ENCODE results near the gene FAM90A1.
"Not testable (repeated sequence)": the region's sequence is repeated elsewhere in the genome, so short reads cannot be mapped to it uniquely, and the experiment has no call there.

The FAM90A1 gene, protein sequence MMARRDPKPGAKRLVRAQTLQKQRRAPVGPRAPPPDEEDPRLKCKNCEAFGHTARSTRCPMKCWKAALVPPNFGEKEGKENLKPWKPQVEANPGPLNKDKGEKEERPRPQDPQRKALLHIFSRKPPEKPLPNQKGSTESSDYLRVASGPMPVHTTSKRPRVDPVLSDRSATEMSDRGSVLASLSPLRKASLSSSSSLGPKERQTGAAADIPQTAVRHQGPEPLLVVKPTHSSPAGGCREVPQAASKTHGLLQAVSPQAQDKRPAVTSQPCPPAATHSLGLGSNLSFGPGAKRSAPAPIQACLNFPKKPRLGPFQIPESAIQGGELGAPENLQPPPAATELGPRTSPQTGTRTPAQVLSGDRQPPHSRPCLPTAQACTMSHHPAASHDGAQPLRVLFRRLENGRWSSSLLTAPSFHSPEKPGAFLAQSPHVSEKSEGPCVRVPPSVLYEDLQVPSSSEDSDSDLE

DNA sequence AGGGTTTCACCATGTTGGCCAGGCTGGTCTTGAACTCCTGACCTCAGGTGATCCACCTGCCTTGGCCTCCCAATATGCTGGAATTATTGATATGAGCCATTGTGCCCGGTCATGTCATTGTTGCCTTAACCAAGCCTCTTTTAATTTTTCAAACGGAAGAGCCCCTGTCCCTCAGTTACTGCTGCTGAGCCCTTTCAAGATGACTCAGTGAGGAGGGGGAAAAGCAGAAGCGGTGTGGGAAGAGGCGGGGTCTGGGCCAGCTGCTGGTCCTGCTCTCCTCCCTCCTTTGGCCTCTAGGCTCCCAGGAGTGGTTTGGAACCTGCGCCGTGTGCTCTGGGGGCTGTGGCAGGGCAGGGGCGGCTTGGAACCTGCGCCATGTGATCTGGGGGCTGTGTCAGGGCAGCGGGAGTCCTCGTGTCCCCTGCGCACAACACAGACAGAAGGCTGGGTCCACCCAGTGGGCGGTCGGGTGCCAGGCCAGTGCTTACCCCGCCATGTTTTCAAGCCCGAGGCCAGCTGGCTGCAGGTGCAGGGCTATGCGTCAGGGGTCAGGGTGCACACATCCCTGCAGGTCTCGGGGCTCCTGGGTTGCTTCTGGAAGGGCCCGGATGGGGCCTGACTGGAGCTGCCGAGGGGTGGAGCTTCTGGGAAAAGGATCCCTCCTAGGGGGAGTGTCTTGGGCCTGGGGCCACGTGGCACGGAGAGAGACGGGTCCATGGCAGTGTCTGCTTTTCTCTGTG is at the start of gene FAM90A1:
TSS of gene FAM90A1 (minus strand) at position 627 of the 740 bp plus-strand sequence. CDS start 2,786 bp downstream, outside the sequence.
- DNase-seq: peak; percentile 70

DNA sequence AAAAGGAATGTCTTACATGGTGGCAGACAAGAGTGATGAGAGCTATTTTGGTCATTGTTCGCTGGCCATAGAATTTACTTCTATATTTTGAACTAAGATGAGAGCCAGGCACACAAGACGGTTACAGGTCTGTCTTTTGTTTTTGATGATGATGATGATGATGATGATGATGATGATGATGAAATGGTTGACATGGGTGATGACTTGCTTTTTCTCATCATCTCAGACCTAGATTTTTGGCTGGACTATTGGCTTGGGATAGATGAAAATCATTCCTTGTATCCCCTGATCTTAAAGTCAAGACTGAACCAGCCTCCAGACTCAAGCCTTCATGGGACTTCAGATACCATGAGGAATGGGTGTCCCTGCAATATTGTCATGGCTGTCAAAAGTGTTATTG is 49.0 kb upstream of the FAM90A1 start:
- not testable (repeated sequence) for DNase-seq

DNA sequence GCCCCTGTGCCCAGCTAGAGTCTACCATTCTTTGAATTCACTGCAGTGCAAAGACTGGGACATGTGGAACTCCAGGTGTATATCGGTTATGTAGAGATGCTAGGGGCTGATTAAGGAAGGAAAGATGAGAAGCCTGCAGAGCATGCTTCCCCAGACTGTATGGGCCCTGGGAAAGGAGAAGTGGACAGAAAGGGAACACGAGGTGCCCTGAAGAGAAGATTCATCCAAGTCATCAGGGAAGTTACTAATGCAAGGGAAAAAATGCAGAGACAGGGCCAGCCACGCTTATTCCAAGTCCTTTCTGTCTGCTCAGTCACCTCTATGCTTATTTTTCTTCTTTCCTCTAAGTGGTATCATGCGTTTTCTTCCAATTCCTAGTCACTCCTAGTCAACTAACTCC is 39.3 kb upstream of the FAM90A1 start:
- DNase-seq: not testable (repeated sequence)

DNA sequence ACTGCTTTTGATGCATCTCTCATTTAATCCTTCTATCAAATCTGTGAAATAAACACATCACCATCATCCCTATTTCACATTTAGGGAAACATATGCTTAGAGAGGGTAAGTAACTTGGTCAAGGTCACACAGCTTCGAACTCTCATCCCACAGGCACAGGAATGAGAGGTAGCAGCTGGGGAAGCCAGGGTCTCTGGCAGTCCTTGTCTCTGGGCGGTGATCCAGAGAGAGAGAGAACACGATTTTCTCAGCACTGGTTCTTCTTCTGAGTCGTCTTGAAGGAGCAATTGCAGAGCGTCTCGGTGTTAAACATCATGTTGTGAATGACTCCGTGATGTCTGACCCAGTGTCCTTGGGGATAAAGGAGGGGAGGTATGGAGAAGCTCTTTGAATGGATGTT is 36.8 kb upstream of the FAM90A1 start:
- not testable (repeated sequence) for DNase-seq

DNA sequence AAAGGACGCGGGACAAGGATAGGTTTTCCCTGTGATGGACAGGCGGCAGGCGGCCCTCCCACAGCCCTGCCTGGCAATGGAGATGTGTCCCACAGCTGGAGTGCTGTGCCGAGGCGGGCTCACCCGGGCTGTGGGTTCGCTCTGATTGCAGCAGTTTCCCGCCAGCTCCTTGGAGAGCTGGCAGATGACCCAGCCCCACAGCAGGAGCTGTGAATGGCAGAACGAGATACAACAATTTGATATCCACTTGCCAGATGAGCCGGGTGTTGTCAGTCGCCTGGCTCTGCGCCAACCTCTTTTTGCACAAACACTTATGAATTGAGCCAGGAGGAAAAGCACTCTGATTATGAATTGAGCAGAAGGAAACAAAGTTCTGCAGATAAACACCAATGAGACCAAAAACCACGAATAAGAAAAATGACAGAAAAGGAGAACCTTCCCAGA is 33.7 kb upstream of the FAM90A1 start:
- not testable (repeated sequence) for DNase-seq

DNA sequence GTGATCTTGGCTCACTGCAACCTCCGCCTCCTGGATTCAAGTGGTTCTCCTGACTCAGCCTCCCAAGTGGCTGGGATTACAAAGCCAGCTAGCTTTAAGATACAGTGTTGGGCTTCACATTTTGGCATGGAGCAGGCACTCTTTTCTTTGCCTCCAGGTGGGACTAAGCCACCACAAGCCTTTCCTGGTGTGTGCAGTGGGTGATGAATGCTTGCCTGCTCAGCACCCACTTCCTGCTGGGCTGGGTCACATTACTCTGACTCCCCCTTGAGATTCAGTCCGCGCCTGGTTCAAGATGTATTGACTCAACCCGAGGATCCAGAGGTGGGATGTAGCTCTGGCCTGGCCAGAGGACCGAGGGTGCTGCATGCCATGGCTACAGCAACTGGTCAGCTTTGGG is 28.9 kb upstream of the FAM90A1 start:
- DNase-seq: not testable (repeated sequence)

- DNase-seq: not testable (repeated sequence)
Measured at GRCh38 chr12:8254705-8255104, 27.3 kb upstream of the FAM90A1 start.

DNA sequence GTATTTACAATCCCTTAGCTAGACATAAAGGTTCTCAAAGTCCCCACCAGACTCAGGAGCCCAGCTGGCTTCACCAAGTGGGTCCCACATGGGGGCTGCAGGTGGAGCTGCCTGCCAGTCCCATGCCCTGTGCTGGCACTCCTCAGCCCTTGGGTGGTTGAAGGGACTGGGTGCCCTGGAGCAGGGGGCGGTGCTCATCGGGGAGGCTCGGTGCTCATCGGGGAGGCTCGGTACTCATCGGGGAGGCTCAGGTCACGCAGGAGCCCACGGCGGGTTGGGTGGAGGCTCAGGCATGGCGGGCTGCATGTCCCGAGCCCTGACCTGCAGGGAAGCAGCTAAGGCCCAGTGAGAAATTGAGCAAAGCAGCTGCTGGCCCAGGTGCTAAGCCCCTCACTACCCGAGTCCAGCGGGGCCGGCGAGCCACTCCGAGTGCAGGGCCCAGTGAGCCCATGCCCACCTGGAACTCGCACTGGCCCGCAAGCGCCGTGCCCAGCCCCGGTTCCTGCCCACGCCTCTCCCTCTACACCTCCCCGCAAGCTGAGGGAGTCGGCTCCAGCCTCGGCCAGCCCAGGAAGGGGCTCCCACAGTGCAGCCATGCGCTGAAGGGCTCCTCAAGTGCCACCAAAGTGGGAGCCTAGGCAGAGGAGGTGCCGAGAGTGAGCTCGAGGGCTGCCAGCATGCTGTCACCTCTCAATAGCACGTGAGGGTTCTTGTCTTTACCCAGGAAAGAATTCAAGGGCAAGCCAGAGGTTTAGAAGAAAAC is 24.8 kb upstream of the FAM90A1 start:
- not testable (repeated sequence) for DNase-seq

GRCh38 chr12:8251616-8252015 is 24.2 kb upstream of the FAM90A1 start:
- DNase-seq: not testable (repeated sequence)

DNA sequence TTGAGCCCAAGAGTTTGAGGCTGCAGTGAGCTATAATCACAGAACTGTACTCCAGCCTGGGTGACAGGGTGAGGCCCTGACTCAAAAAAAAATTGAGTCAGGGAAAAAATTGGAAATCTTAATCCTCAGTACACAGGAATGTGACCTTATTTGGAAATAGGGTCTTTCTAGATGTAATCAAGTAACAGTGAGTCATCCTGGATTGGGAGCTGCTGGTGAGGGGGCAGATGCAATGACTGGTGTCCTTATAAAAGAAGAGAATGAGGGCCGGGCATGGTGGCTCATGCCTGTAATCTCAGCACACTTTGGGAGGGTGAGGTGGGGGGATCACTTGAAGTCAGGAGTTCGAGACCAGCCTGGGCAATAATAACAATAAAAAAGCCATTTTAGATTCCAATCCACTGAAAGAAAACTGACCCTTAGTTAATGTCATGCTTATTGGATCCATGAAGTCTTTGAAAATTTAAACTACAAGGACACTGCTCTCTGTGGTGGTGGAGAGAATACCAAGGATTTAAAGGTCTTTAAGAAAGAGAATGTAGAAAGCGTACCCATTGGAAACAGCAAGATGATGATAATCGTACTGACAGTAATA is 19.6 kb upstream of the FAM90A1 start:
- not testable (repeated sequence) for DNase-seq

- not testable (repeated sequence) for DNase-seq
Measured at GRCh38 chr12:8243682-8244161, 16.3 kb upstream of the FAM90A1 start.

DNA sequence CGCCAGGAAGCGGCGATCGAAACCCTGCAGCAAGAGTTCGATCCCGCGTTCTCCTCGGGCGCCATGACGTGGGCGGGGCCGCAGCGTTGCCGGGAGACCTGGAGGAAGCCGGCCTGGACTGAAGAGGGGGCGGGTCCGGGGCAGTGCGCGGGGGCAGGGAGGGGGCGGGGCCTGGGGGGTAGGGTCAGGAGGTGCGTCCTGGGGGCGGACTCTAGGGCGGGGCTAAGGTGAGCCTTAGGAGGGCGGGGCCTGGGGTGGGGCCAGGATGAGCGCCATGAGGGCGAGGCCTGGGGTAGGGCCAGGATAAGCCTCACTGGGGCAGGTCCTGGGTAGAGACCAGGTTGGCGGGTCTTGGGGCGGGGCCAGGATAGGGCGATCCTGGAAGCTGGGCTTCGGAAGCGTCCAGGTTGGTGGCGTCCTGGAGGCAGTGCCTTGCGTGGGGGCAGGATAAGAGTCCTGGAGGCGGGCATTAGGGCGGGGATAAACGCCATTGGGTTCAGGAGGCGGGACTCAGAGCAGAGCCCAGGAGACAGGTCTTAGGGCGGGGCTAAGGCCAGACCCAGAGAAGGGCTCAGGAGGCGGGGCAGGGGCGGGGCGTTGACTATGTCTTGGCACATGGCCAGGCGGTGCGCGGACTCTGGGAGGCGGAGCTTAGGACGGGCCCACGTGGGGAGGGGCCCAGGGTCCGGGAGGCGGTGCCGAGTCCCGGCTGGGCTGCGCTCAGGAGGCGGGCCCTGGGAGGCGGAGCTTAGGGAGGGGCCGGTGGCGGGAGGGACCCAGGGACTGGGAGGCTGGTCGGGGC is 15.7 kb upstream of the FAM90A1 start:
- DNase-seq: peak; percentile 99

GRCh38 chr12:8242622-8242879 is 15.1 kb upstream of the FAM90A1 start:
- not testable (repeated sequence) for DNase-seq

DNA sequence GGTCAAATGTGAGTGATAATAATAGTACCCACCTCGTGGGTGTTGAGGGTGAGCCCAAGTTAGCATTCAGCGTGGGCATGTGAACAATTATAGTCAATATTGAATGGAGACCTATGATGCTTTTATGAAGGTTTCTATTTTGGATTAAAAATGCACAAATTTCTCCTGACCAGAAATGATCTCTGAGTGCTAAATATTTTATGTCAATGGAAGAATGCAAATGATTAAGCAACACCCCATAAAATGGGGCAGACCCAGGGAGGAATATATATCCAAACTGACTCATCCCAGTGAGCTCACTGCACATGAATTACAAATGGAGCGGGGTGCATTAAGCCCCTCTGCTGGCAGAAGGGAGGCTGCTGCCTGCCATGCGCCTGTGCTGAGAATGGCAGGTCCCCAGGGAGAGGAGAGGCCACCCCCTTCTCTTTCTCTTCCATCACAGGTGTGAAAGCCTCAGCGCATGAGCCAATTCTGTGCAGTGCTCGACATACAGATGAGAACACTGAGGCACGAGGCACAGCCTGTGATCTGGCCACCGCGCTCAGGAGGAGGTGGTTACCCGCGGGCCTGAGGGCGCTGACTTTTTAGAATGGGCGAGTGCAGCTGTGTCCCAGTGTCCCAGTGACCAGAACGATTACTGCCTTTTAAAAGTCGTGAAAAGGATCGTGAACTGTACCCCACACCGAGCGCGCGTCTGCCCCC is 14.7 kb upstream of the FAM90A1 start:
- peak; percentile 34 for DNase-seq

DNA sequence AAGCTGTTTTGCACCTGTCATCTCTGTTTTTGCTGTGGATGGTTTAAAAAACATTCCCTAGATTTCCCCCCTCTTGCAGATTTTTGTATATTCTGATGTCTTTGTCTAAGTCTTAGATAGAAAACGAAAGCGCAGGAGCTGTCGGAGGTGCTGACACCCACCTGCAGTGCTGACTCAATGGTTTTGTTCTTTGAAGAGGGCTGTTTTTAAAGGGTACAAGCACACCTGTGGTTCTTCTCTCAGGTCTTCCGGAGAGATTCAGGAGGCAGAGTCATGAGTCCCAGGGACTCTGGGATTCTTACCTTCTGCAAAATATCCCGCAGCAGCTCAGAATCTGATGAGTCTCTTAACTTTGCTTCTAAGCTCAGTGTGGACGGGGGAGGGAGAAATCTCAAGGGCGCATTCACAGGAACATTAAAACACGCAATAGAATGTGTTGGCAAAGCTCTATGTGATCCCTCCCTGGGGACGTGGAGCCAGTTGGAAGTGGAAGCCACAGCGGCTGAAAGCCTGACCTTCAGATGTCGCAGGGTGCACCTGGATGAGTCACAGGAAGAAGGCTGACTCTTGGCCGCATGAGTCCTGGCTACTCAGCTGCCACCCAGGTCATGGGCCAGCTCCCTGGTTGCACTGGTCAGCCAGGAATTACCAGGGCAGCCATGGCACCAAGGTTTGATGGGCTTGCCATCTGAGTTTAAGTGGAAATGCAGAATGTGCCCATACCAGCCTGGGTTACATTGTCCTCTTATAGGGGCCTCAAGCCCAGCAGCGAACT is 13.1 kb upstream of the FAM90A1 start:
- DNase-seq: not testable (repeated sequence)

DNA sequence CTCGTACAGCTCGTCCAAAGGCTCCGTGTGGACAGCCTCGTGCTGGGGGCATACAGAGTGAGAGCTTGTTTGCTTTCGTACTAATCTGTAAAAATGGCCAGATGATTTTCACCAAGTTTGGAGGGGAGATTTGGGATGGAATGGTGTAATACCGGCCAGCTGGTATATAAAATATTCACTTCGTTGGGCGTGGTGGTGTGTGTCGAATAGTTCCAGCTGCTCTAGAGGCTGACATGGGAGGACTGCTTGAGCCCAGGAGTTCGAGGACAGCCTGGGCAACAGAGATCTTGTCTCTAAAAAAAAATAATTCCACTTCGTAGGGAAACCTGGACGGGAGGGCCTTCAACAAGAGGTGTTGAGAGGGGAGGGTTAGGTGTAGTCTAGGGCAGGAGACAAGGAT is 9.6 kb upstream of the FAM90A1 start:
- DNase-seq: not testable (repeated sequence)

DNA sequence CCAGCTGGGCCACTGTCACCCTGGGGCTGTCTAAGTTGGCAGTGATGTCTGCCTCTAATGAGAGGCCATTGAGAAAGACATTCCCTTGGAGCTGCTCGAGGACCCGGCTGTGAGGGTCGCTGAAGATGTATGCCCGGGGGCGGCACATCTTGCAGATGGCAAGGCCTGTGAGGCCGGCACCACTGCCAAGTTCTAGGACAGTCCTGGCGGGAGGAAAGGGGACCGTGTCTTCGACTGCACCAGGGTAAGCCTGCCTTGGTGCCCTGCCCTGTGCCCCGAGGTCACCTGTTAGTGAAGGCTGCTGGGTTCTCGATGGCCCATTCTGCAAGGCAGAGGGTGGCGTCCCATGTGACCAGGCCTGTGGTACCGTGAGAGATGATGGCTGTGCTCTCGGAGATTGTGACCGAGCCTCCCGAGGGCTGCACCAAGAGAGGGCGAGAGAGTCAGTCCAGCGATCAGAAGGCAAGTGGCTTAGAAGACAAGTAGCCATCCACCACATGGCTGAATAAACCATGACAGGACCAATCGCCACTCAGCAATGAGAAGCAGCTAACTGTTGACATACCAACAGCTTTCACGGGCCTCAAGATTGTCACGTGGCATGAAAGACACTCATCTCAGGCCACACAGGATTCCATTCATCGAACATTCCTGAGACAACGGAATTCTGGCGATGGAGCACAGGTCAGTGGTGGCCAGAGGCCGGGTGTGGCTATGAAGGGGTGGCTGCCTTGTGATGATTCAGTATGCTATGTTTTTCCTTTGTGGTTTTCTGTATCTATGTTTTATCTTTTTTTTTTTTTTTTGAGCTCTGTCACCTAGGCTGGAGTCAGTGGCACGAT is 8.1 kb upstream of the FAM90A1 start:
- not testable (repeated sequence) for DNase-seq

GRCh38 chr12:8234746-8235145 is 7.3 kb upstream of the FAM90A1 start:
- not testable (repeated sequence) for DNase-seq

GRCh38 chr12:8233935-8234495 is 6.6 kb upstream of the FAM90A1 start:
- not testable (repeated sequence) for DNase-seq

Data from activated CD4-positive, alpha-beta T cell treated with anti-CD3 and anti-CD28 coated beads, Interleukin-10, Interleukin-2, amounts not matched to agents 100 ng/mL and 50 ng/mL, durations not matched to agents 16 hours and 8 hours (primary cell).